ENCODE results near the gene TNFAIP8L3.

- TF ChIP-seq POLR2A (IDR thresholded peaks at IDR 0.05), result no peak
- TF ChIP-seq CTCF (IDR thresholded peaks at IDR 0.05 in 4 of 5, conservative IDR thresholded peaks at IDR 0.05 in 1 of 5), result no peak
Measured at GRCh38 chr15:51106481-51106880, 11.8 kb upstream of the TNFAIP8L3 start.
